Naive B cell (primary cell): ENCODE results near the gene HYAL1. TPM values are rescaled to one million over a fixed set of nuclear protein-coding genes. Genes with fewer than 3 reads are reported as not detected.

Experiments
- ATAC-seq, 2 donors: fragments of 150-1000 bp; cut with Tn5 transposase; 2 replicates each; pipeline ENCODE4 v1.10.0; 2021; ENCODE audit warnings: low read depth in 2 of 2, mild to moderate bottlenecking in 2 of 2, moderate library complexity in 2 of 2
- DNase-seq: peaks from one replicate; pipeline ENCODE4 v3.0.0; 2022
- H3K27ac Mint-ChIP-seq, 6 donors: one replicate each; pipeline ENCODE4 v1.8.0; 2020 to 2022; ENCODE audit warnings: mild to moderate bottlenecking in 6 of 6, mixed read lengths in 6 of 6, moderate library complexity in 5 of 6, inconsistent platforms in 2 of 6
- H3K27me3 Mint-ChIP-seq, 3 donors: one replicate each; pipeline ENCODE4 v1.8.0; 2021 to 2022; ENCODE audit warnings: mixed read lengths in 3 of 3, mild to moderate bottlenecking in 1 of 3
- H3K36me3 Mint-ChIP-seq, 2 donors: one replicate each; pipeline ENCODE4 v1.8.0; 2020 to 2022; ENCODE audit warnings: mixed read lengths in 2 of 2, inconsistent platforms in 1 of 2, mild to moderate bottlenecking in 1 of 2
- H3K4me1 Mint-ChIP-seq, 3 donors: one replicate each; pipeline ENCODE4 v1.8.0; 2020 to 2022; ENCODE audit warnings: mixed read lengths in 3 of 3, inconsistent platforms in 1 of 3, mild to moderate bottlenecking in 1 of 3, moderate library complexity in 1 of 3
- H3K4me3 Mint-ChIP-seq, 8 donors: one replicate each; pipeline ENCODE4 v1.8.0; 2020 to 2022; ENCODE audit warnings: mild to moderate bottlenecking in 8 of 8, mixed read lengths in 8 of 8, moderate library complexity in 8 of 8, inconsistent platforms in 2 of 8
- H3K9me3 Mint-ChIP-seq, 7 donors: one replicate each; pipeline ENCODE4 v1.8.0; 2020 to 2022; ENCODE audit warnings: mixed read lengths in 7 of 7, mild to moderate bottlenecking in 5 of 7, inconsistent platforms in 2 of 7, moderate library complexity in 1 of 7
- polyA plus RNA-seq, 6 donors: library from polyadenylated mRNA; unstranded; fragments of 300-500 nt; fragmentation: Illumina TruSeq; gene quantifications; one replicate each; pipeline ENCODE4 v1.2.3, GENCODE V29; 2021; ENCODE audit warnings: low read depth in 6 of 6

HYAL1 gene
- polyA plus RNA-seq, 6 donors from 2014 or later: 0.12 to 0.32 (median 0.15) TPM; not detected in 3

DNA sequence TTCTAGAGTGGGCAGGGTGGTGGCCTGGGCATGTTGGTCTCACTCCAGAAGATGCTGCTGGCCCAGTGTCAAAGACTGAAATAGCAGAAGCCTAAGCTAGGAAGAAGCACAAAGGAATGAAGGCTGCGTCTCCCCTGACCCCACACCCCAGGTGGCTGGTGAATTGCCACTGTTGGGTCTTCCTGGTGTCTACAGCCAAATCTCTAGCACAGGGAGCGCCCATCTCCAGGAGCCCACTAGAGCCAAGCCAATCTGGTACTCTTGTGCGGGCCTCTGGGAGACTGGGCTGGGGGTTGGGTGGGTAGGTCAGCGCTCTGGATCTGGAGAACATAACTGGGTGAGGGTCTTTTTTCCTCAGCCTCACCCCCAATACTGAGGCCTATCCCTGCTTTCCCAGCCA lies 23.8 kb upstream of the HYAL1 start:
- no peaks in the 10 kb centered on the region for H3K36me3 Mint-ChIP-seq
- H3K27ac Mint-ChIP-seq: peak overlapping the region in 4 of 6 donors; percentile 20 to 89 (median 55)
- peak overlapping the region; percentile 82 to 97 (median 92) for H3K4me3 Mint-ChIP-seq
- no peak for ATAC-seq
- H3K4me1 Mint-ChIP-seq: peaks cover 16 to 39% (median 39%) of the 10 kb centered on the region in 3 donors
- H3K27me3 Mint-ChIP-seq: no peaks in the 10 kb centered on the region
- H3K9me3 Mint-ChIP-seq: no peaks in the 10 kb centered on the region
- DNase-seq: no peak

DNA sequence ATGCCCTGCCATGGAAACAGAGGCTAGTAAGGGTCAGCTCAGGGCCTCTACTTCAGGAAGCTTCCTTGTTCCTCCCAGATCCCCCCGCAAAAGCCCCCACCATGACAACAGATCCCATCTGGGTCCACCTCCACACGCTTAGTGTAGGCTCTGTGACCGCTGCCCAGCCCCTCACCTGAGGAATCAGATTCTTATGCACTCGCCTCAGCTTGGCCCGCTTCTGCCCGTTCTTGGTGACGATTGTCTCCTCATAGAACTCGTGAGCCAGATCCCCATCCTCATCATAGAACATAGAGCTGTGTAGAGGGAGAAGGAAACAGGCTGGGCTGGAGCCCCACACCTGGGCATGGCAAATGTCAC lies 22.8 kb upstream of the HYAL1 start:
- no peak for ATAC-seq
- H3K4me1 Mint-ChIP-seq: peaks cover 16 to 41% (median 39%) of the 10 kb centered on the region in 3 donors
- H3K27me3 Mint-ChIP-seq: no peaks in the 10 kb centered on the region
- H3K4me3 Mint-ChIP-seq: peak overlapping the region in 6 of 8 donors; percentile 29 to 93 (median 86)
- no peaks in the 10 kb centered on the region for H3K9me3 Mint-ChIP-seq
- H3K36me3 Mint-ChIP-seq: no peaks in the 10 kb centered on the region
- H3K27ac Mint-ChIP-seq: peak overlapping the region in 1 of 6 donors; percentile 89
- no peak for DNase-seq

DNA sequence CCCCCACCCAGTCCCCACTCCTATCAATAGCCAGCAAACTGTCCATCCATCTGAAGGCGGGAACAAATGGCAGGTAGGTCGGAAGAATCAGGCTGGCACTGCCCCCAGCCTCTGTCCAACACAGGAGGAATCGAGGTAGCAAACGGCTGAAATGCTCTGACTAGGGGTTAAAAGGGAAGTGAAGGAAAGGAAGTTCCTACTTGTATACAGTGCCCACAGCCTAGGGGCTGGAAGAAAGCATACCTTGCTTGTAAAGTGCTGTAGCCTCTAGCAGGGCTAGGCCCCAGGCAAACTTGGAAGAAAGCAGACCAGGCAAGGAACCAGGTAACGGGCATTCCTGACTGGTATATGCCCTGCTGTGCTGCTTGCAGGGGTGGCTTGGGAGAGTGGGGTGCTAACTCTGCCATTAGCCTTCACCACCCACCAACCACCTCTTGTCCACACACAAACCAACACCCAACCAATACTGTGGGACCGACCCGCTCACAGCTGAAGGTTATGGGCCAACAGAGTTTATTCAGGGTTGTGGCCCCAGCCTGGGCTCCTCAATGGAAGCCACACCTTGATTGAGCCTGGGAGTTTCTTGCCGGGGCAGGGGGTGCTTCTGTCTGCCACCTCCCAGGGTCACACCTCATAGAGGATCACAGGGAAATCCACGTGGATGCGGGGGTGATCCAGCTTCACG lies 22.3 kb upstream of the HYAL1 start:
- H3K4me1 Mint-ChIP-seq: peaks cover 17 to 43% (median 41%) of the 10 kb centered on the region in 3 donors
- no peaks in the 10 kb centered on the region for H3K27me3 Mint-ChIP-seq
- H3K36me3 Mint-ChIP-seq: no peaks in the 10 kb centered on the region
- peak overlapping the region in 6 of 8 donors; percentile 23 to 93 (median 86) for H3K4me3 Mint-ChIP-seq
- H3K9me3 Mint-ChIP-seq: no peaks in the 10 kb centered on the region
- DNase-seq: no peak
- no peak for ATAC-seq
- peak overlapping the region in 2 of 6 donors; percentile 67 to 89 for H3K27ac Mint-ChIP-seq

DNA sequence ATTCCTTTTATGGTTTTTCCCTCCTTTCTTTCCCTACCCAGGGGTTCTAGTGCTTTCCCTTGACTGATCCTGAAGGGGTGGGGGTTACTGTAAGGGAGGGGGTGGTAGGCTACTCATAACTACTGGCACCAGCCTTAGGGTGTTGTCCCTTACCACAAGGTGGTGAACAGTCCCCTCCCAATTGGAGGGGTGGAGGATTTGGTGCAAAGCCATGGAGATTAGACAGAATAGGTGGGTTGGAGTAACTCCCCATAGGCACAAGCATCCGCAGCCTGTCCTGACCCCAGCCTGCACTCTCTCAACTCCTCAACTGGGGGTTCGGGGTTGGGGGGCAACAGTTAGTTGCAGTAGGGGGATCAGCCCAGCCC lies 21.7 kb upstream of the HYAL1 start:
- no peaks in the 10 kb centered on the region for H3K36me3 Mint-ChIP-seq
- ATAC-seq (no peak), DNase-seq (no peak)
- H3K27ac Mint-ChIP-seq: peak overlapping the region in 4 of 6 donors; percentile 14 to 78 (median 70)
- H3K4me3 Mint-ChIP-seq: peak overlapping the region in 4 of 8 donors; percentile 23 to 89 (median 63)
- H3K9me3 Mint-ChIP-seq: no peaks in the 10 kb centered on the region
- H3K27me3 Mint-ChIP-seq: no peaks in the 10 kb centered on the region
- peaks cover 23 to 48% (median 46%) of the 10 kb centered on the region in 3 donors for H3K4me1 Mint-ChIP-seq

DNA sequence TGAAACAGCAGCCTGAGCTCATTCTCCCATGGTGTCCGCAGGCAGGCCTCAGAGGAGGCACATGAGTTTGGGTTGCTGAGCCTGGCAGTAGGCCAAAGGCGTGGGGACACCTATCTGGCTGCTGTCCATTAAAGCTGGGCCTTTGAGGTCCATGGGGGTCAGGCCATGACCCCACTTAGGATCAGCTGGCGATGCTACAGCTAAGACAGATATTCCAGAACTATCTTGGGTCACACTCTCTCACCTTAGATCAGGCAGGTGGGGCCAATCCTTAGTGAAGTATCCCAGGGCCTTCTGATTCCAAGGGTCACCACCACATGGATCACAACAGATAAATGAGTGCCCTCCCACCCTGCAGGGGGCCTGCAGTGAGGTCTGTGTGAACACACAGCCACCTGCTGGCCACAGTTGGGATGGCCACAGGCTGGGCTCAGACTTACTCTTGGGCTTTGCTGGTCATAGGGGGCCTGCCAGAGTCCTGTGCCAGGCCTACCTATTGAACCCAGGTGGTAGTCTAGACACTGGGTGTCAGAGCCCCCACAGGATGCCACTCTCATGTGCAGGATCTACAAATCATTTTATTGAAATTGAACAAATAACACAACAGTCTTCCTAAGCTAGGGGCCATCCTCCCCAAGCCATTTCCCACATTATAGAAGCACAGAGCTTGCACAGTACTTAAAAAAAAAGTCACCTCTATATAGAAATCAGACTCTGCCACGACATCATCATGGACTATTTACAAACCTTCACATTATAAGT lies 21.2 kb upstream of the HYAL1 start:
- Mint-ChIP-seq H3K36me3 (no peaks in the 10 kb centered on the region), H3K4me1 (peaks cover 25 to 52% (median 46%) of the 10 kb centered on the region in 3 donors), H3K27ac (peak overlapping the region in 3 of 6 donors; percentile 39 to 78 (median 72)), H3K4me3 (peak overlapping the region in 3 of 8 donors; percentile 29 to 89 (median 50)), H3K9me3 (no peaks in the 10 kb centered on the region), H3K27me3 (no peaks in the 10 kb centered on the region)
- DNase-seq (peak; percentile 60), ATAC-seq (peak in 1 of 2 donors; percentile 10)

DNA sequence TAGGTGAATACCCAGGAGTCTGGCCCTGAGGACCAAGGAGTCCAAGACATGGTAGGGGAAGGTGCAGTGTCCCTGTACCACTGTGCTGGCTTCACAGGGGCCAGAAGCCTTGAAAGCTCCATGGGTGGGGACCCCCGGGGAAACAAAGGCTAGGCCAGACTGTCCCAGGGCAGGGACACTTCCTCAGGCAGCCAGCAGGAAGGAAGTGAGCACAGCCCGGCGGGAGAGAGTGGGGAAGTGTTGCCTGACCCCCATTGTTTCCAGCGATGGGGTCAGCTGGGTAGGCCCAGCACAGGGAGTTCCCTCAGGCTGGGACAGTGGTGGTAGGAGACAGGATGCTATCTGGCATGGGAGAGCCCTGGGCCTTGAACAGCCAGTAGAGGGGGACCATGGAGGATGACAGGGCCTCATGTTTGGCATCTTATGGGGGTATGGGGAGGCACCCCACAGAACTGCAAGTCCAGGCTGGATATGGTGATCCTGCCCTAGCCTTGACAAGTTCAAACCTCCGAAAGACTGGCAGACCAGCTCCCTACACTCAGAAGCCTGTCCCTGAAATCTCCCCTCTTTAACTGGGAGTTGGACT lies 20.3 kb upstream of the HYAL1 start:
- DNase-seq (no peak), ATAC-seq (no peak)
- Mint-ChIP-seq H3K4me3 (peak overlapping the region in 1 of 8 donors; percentile 87), H3K27ac (peak overlapping the region in 3 of 6 donors; percentile 27 to 69 (median 47)), H3K4me1 (peaks cover 33 to 58% (median 49%) of the 10 kb centered on the region in 3 donors), H3K36me3 (no peaks in the 10 kb centered on the region), H3K9me3 (no peaks in the 10 kb centered on the region), H3K27me3 (no peaks in the 10 kb centered on the region)

DNA sequence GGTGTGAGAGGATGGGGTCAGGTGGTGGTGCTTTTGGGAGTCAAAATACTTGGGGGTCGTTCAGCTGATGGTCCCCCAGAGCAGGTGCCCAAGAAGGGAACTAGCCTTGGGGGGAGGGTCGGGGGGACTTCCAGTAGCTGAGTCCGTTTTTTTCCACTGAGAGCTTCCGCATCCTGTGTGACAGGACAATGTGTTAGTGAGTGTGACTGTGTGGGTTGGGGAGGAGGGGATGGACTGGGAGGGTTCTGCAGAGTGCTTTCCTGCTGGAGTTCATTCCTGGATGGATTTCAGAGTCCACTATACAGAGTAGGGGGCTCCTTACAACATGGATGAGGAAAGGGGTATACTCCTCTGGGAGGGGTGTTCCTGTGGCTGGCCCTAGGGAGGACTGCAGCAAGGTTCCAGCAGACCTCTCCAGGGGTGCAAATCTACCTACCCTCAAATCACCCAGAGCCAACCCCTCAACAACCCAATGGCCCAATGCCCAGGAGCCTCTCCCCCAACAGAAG lies 19.8 kb upstream of the HYAL1 start:
- ATAC-seq: no peak
- no peaks in the 10 kb centered on the region for H3K36me3 Mint-ChIP-seq
- no peaks in the 10 kb centered on the region for H3K9me3 Mint-ChIP-seq
- no peak for DNase-seq
- no peaks in the 10 kb centered on the region for H3K27me3 Mint-ChIP-seq
- peak overlapping the region; percentile 15 to 88 (median 64) for H3K4me3 Mint-ChIP-seq
- peak overlapping the region in 3 of 6 donors; percentile 57 to 69 (median 66) for H3K27ac Mint-ChIP-seq
- H3K4me1 Mint-ChIP-seq: peaks cover 36 to 57% (median 51%) of the 10 kb centered on the region in 3 donors

DNA sequence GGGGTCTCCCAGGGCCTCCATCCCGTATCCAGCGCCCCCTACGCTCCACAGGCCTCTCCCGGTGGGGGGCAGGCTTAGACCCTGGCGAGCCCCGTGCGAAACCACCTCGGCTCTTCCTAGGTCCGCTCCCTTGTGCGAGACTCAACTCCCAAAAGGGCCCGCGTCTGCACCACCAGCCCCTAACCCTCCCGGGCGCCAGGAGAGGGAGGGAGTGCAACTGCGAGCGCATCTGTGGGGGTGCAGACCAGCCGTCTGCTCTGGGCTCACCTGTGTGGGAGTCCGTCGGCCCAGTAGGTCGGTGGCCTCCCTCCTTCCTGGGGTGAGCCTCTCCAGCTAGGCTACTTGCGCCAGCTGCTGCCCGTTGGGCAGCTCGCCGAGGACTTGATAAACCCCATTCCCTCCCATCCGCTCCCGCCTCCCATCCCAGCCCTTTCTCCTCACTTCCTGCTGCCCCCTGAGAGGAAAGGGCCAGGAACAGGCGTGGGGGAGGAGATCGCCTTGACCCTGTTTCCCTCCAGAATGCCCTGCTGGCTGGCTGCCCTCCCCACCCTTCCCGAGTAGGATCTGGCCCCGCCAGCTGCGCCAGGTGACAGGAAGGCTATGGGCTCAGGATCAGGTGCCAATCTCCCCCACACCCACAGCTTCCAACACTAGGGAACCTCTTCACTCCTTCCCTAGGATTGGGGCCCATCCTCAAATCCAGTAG lies 19.2 kb upstream of the HYAL1 start, which contains the start of gene HYAL2:
TSS of gene HYAL2 (minus strand) at position 360 of the 706 bp plus-strand sequence. CDS start 2,256 bp downstream, outside the sequence.
- H3K27me3 Mint-ChIP-seq: no peaks in the 10 kb centered on the region
- no peak for ATAC-seq
- H3K4me3 Mint-ChIP-seq: peak within 1 kb of the TSS; percentile 87 to 95 (median 88)
- no peak for DNase-seq
- H3K4me1 Mint-ChIP-seq: peaks cover 33 to 57% (median 50%) of the 10 kb centered on the region in 3 donors
- no peaks in the 10 kb centered on the region for H3K36me3 Mint-ChIP-seq
- H3K9me3 Mint-ChIP-seq: no peaks in the 10 kb centered on the region
- peak within 1 kb of the TSS; percentile 92 to 98 (median 96) for H3K27ac Mint-ChIP-seq

DNA sequence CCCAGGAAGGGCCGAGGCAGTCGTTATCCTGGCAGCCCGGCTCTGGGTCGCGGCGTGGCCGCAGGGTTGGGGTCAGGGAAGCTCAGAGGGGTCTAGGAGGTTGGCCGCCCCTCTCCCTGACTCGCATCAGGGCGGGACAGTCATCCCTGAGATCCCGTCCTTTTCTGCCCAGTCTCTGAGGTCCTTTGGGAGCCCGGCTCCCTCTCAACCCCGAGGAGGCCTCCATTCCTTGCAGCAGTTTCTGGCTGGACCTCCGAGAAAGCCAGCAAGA lies 18.7 kb upstream of the HYAL1 start:
- H3K4me1 Mint-ChIP-seq: peaks cover 32 to 52% (median 50%) of the 10 kb centered on the region in 3 donors
- no peaks in the 10 kb centered on the region for H3K36me3 Mint-ChIP-seq
- H3K4me3 Mint-ChIP-seq: peak overlapping the region in 6 of 8 donors; percentile 87 to 91 (median 88)
- H3K27me3 Mint-ChIP-seq: no peaks in the 10 kb centered on the region
- ATAC-seq (no peak), DNase-seq (no peak)
- H3K27ac Mint-ChIP-seq: peak overlapping the region in 3 of 6 donors; percentile 67 to 97 (median 95)
- no peaks in the 10 kb centered on the region for H3K9me3 Mint-ChIP-seq

DNA sequence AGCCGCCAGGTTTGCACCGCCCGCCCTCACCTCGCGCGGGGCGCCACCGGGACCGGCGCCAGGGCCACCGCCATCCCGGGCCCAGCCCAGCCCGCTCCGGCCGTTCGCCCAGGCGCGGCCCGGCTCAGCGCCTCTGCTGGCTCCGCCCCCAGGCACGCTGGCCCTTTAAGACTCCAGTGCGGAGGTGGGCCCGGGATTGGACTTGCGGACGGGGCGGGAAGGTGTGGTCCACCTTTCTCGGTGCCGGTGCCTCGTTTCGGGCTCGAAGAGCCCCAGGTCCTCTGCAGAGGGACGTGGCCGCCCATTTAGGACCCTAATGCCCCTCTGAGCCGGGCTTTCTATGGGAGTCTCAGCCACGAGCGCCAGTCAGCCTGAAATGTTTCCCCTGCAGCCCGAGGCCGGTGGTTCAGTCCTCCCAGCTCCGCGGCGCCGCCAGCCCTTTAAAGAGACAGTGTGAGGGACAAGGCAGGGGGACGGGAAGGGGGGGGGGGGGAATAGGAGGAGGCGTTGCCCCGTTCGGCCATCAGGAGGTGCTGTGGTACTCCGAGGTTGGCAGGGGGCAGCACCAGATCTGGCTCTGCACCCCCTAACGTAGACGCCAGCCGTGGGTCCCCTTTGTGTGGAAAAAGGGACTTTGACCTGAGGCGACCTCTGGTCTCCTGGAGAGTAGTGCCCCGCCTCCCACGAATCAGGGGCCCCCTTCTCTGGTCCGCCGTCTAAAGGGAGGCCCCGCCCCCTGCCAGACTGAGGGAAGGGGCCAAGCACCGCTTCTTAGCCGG lies 18.2 kb upstream of the HYAL1 start:
- DNase-seq (peak; percentile 86), ATAC-seq (peak; percentile 81 to 84)
- Mint-ChIP-seq H3K9me3 (no peaks in the 10 kb centered on the region), H3K27me3 (no peaks in the 10 kb centered on the region), H3K27ac (peak overlapping the region; percentile 92 to 98 (median 96)), H3K4me3 (peak overlapping the region; percentile 87 to 95 (median 88)), H3K36me3 (no peaks in the 10 kb centered on the region), H3K4me1 (peaks cover 31 to 47% (median 45%) of the 10 kb centered on the region in 3 donors)

DNA sequence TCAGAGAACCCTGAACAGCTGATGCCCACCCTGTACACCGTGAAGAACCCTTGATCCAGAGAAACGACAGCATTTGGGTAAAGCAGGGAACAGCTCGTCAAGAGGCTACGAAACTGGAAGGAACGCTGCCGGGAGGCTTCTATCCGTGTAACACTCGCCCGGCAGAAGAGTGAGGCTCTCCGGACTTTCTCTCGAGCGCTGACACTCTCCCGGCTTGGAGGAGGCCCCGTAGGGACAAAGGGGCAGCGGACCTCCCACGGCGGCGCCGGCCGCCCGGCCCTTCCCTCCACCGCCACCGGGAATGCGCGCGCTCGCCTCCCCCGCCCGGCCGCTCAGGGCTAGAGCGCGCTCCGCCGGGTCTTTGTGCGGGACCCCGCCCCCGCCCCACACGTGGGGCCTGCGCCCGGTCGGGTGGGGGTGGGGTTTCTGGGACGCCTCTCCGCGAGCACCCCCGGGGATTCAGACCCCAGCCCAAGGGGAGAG lies 17.5 kb upstream of the HYAL1 start:
- H3K27ac Mint-ChIP-seq: peak overlapping the region in 4 of 6 donors; percentile 88 to 94 (median 92)
- DNase-seq: no peak
- no peaks in the 10 kb centered on the region for H3K27me3 Mint-ChIP-seq
- no peaks in the 10 kb centered on the region for H3K36me3 Mint-ChIP-seq
- H3K9me3 Mint-ChIP-seq: no peaks in the 10 kb centered on the region
- ATAC-seq: peak; percentile 63 to 66
- H3K4me1 Mint-ChIP-seq: peaks cover 34 to 47% (median 40%) of the 10 kb centered on the region in 3 donors
- H3K4me3 Mint-ChIP-seq: peak overlapping the region; percentile 82 to 97 (median 94)
